MM.1S (cell line): ENCODE results near the gene ATP13A5.

Source experiments
- DNase-seq: peaks from one replicate; pipeline ENCODE4 v3.0.0-alpha.2; 2015
- H2AFZ ChIP-seq: fragments of 300-600 bp; sonication (generic); 2 replicates; pipeline ENCODE4 v1.6.0; 2016; ENCODE audit warnings: antibody characterized with exemption, low read length
- H3F3A ChIP-seq: fragments of 300-600 bp; sonication (generic); 2 replicates; pipeline ENCODE4 v1.6.1; 2016; ENCODE audit warnings: mild to moderate bottlenecking, antibody characterized with exemption, low read length, moderate library complexity, mixed read lengths; ENCODE audit not compliant: insufficient read depth
- H3K27ac ChIP-seq: fragments of 300-600 bp; sonication (generic); 2 replicates; pipeline ENCODE4 v1.5.1; 2016; ENCODE audit warnings: mild to moderate bottlenecking, low read length
- H3K27me3 ChIP-seq: fragments of 300-600 bp; sonication (generic); replicated peaks from 2 replicates; pipeline ENCODE4 v1.6.0; 2016; ENCODE audit warnings: low read length; ENCODE audit not compliant: insufficient read depth
- H3K36me3 ChIP-seq: fragments of 300-600 bp; sonication (generic); replicated peaks from 2 replicates; pipeline ENCODE4 v1.6.1; 2016; ENCODE audit warnings: mild to moderate bottlenecking, low read length, mixed read lengths; ENCODE audit not compliant: insufficient read depth
- H3K4me1 ChIP-seq: fragments of 300-600 bp; sonication (generic); 2 replicates; pipeline ENCODE4 v1.6.1; 2016; ENCODE audit warnings: low read length, mixed read lengths
- H3K4me2 ChIP-seq: fragments of 300-600 bp; sonication (generic); 2 replicates; pipeline ENCODE4 v1.6.0; 2016; ENCODE audit warnings: low read depth, low read length
- H3K4me3 ChIP-seq: fragments of 300-600 bp; sonication (generic); 2 replicates; pipeline ENCODE4 v1.5.1; 2016; ENCODE audit warnings: low read length, mixed read lengths
- H3K79me2 ChIP-seq: fragments of 300-600 bp; sonication (generic); 2 replicates; pipeline ENCODE4 v1.6.1; 2016; ENCODE audit warnings: mixed run types, low read length, mixed read lengths
- H3K9ac ChIP-seq: fragments of 300-600 bp; sonication (generic); 2 replicates; pipeline ENCODE4 v1.6.1; 2016; ENCODE audit warnings: low read length, mixed read lengths
- H3K9me2 ChIP-seq: fragments of 300-600 bp; sonication (generic); replicated peaks from 2 replicates; pipeline ENCODE4 v1.6.1; 2016; ENCODE audit warnings: mild to moderate bottlenecking, low read length, mixed read lengths; ENCODE audit not compliant: insufficient read depth
- H3K9me3 ChIP-seq: fragments of 300-600 bp; sonication (generic); replicated peaks from 2 replicates; pipeline ENCODE4 v1.6.1; 2016; ENCODE audit warnings: mild to moderate bottlenecking, low read length, mixed read lengths; ENCODE audit not compliant: insufficient read depth
- H4K20me1 ChIP-seq: fragments of 300-600 bp; sonication (generic); 2 replicates; pipeline ENCODE4 v1.6.1; 2016; ENCODE audit warnings: mild to moderate bottlenecking, low read length, moderate library complexity, mixed read lengths; ENCODE audit not compliant: insufficient read depth
- EZH2 ChIP-seq: fragments of 300-600 bp; sonication (generic); optimal IDR thresholded peaks from 2 replicates; pipeline ENCODE3; 2017; ENCODE audit warnings: low read depth, mild to moderate bottlenecking, antibody characterized with exemption, low read length, mixed read lengths
- EZH2phosphoT487 ChIP-seq: fragments of 300-600 bp; sonication (generic); IDR thresholded peaks from 2 replicates; pipeline ENCODE4 v1.6.1; 2018; ENCODE audit warnings: antibody characterized with exemption, low read length
- TF ChIP-seq, protein P1 (sequence below): fragments of 300-600 bp; sonication (generic); IDR thresholded peaks from 2 replicates; pipeline ENCODE4 v1.5.1; 2016; ENCODE audit warnings: antibody characterized with exemption, low read length, mixed read lengths

ATP13A5 gene

DNA sequence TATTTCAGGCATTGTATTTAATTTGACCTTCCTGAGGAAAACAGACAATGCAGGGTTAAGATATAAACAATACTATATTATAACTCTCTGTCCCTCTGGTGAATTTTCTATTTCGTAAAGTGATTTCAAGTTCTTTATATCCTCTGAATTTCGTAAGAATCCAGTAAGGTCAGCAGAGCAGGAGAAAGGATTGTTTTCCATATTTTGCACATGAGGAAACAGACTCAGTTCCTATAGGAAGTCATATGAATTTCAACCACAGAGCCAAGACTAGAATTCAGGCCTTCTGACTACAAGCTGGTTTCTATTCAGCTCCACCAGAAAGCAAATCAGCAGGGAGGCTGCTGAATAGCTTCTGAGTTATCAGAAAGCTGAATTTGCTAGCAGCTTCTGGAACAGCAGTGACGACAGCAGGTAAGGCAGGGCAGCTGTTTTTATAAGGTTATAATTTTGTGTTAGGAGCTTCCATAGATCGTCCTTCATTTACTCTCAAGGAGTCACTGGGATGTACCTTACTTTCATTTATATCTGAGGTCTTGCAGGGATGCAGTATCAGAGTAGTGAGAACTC, 148.6 kb downstream of the ATP13A5 start:
- H4K20me1 ChIP-seq, result no peaks in the 10 kb centered on the region
- H3K4me3 ChIP-seq, result no peak overlapping the region
- H3K9ac ChIP-seq, result no peak overlapping the region
- H3K79me2 ChIP-seq, result no peaks in the 10 kb centered on the region
- no peaks in the 10 kb centered on the region for H3K9me2 ChIP-seq
- DNase-seq, result no peak
- 0 out of 2 replicates have a peak overlapping the region, but pooled peaks have one; percentile 3 for H2AFZ ChIP-seq
- H3K36me3 ChIP-seq, result no peaks in the 10 kb centered on the region
- no peaks in the 10 kb centered on the region for H3F3A ChIP-seq
- H3K27me3 ChIP-seq, result no peaks in the 10 kb centered on the region
- H3K4me2 ChIP-seq, result no peak overlapping the region
- H3K27ac ChIP-seq, result no peak overlapping the region
- TF ChIP-seq, protein P1, sequence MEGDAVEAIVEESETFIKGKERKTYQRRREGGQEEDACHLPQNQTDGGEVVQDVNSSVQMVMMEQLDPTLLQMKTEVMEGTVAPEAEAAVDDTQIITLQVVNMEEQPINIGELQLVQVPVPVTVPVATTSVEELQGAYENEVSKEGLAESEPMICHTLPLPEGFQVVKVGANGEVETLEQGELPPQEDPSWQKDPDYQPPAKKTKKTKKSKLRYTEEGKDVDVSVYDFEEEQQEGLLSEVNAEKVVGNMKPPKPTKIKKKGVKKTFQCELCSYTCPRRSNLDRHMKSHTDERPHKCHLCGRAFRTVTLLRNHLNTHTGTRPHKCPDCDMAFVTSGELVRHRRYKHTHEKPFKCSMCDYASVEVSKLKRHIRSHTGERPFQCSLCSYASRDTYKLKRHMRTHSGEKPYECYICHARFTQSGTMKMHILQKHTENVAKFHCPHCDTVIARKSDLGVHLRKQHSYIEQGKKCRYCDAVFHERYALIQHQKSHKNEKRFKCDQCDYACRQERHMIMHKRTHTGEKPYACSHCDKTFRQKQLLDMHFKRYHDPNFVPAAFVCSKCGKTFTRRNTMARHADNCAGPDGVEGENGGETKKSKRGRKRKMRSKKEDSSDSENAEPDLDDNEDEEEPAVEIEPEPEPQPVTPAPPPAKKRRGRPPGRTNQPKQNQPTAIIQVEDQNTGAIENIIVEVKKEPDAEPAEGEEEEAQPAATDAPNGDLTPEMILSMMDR, result no peak
- no peaks in the 10 kb centered on the region for H3K9me3 ChIP-seq
- H3K4me1 ChIP-seq, result no peaks in the 10 kb centered on the region

DNA sequence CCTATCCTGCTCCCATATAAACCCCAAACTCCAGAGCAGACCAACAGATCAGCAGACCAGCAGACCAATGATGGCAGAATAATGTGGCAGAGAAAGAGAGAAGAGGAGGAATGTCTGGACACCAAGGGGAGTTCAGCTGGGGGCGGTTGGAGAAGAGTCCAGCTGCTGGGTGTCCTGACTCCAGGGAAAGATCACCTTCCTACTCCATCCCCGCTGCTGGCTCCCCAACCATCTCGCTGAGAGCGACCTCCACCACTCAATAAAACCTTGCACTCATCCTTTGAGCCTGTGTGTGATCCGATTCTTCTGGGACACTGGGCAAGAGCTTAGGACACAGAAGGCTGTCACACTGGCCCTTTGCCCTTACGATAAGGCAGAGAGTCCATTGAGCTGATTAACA, 150.3 kb downstream of the ATP13A5 start:
- no peaks in the 10 kb centered on the region for H3K4me1 ChIP-seq
- H3K9me2 ChIP-seq, result no peaks in the 10 kb centered on the region
- no peaks in the 10 kb centered on the region for H3K9me3 ChIP-seq
- no peak overlapping the region for H3K27ac ChIP-seq
- no peak overlapping the region for H3K4me2 ChIP-seq
- no peaks in the 10 kb centered on the region for H4K20me1 ChIP-seq
- no peak for DNase-seq
- H3K27me3 ChIP-seq, result no peaks in the 10 kb centered on the region
- TF ChIP-seq, protein P1, result no peak
- TF ChIP-seq EZH2phosphoT487 (no peak), EZH2 (no peak)
- no peaks in the 10 kb centered on the region for H3F3A ChIP-seq
- no peak overlapping the region for H3K9ac ChIP-seq
- H3K36me3 ChIP-seq, result no peaks in the 10 kb centered on the region
- H2AFZ ChIP-seq, result no peak overlapping the region
- H3K79me2 ChIP-seq, result no peaks in the 10 kb centered on the region
- H3K4me3 ChIP-seq, result no peak overlapping the region

DNA sequence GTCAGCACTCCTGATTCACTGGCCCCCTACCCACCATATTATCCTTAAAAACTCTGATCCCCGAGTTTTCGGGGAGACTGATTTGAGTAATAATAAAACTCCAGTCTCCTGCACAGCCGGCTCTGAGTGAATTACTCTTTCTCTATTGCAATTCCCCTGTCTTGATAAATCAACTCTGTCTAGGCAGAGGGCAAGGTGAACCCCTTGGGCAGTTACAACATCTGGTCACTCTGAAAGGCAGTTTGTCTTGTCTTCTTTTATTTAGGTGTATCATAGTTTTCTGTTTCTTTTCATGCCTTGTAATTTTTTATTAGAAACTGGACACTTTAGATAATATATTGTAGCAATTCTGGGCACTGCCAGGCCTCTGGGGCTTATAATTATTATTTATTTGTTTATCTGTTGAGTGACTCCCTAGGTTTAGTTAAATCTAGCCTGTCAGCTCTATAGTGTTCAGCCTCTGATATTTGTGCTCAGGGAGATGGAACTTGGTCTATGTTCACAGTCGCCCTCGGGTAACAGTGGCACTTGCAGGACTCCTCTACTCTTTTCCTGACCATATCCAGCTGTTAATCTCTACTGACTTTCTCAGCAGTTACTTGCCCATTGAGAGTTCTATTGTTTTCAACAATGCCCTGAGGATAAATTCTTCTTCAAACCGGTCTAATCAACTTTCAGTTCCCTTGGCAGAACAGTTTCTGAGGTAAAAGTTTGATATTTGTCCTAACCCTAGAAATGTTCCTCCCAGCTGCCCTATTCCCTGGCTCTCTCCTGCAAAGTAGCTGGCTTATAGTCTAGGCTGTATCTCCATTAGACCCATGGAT, 153.0 kb downstream of the ATP13A5 start:
- H3K36me3 ChIP-seq, result no peaks in the 10 kb centered on the region
- no peak overlapping the region for H3K27ac ChIP-seq
- no peaks in the 10 kb centered on the region for H4K20me1 ChIP-seq
- no peaks in the 10 kb centered on the region for H3K79me2 ChIP-seq
- H3K9me2 ChIP-seq, result no peaks in the 10 kb centered on the region
- H3K4me2 ChIP-seq, result no peak overlapping the region
- H3F3A ChIP-seq, result no peaks in the 10 kb centered on the region
- DNase-seq, result no peak
- TF ChIP-seq EZH2phosphoT487 (no peak), EZH2 (no peak)
- TF ChIP-seq, protein P1, result no peak
- no peak overlapping the region for H3K9ac ChIP-seq
- H3K9me3 ChIP-seq, result no peaks in the 10 kb centered on the region
- no peak overlapping the region for H2AFZ ChIP-seq
- H3K27me3 ChIP-seq, result no peaks in the 10 kb centered on the region
- H3K4me1 ChIP-seq, result no peaks in the 10 kb centered on the region
- H3K4me3 ChIP-seq, result no peak overlapping the region
